Adrenal gland (tissue), 12 donors: ENCODE measurements around the gene HBP1. TPM values are rescaled to one million over a fixed set of nuclear protein-coding genes. Genes with fewer than 3 reads are reported as not detected.

ENCODE experiments used
- DNase-seq, 7 donors: peaks; one replicate each; pipeline ENCODE4 v3.0.0-alpha.2; 2019 to 2020
- H3K27ac ChIP-seq, 5 donors: fragments of 200-600 bp; sonication (generic) in 4 of 5; 1 replicate in 3 of 5; 2 replicates in 2 of 5; pipeline versions ENCODE4 v1.5.1 to v1.8.0; 2016 to 2020; ENCODE audit warnings: mild to moderate bottlenecking in 1 of 5
- H3K27me3 ChIP-seq: fragments of 200-600 bp; 2 replicates; pipeline ENCODE4 v1.8.0; 2021
- H3K36me3 ChIP-seq, 2 donors: fragments of 200-600 bp; replicated peaks in 1 of 2; 1 replicate in 1 of 2; 2 replicates in 1 of 2; pipeline versions ENCODE4 v1.5.1 to v1.8.0; 2018 to 2022
- H3K4me1 ChIP-seq, 2 donors: fragments of 200-600 bp; replicated peaks in 1 of 2; 1 replicate in 1 of 2; 2 replicates in 1 of 2; pipeline versions ENCODE4 v1.5.1 to v1.8.0; 2018 to 2021
- H3K4me3 ChIP-seq, 4 donors: fragments of 200-600 bp; sonication (generic) in 3 of 4; one replicate each; pipeline ENCODE4 v1.5.1; 2016 to 2018
- H3K9me3 ChIP-seq, 3 donors: fragments of 200-600 bp; sonication (generic) in 1 of 3; replicated peaks in 1 of 3; 1 replicate in 2 of 3; 2 replicates in 1 of 3; pipeline versions ENCODE4 v1.5.1 to v1.8.0; 2016 to 2021
- CTCF ChIP-seq, 6 experiments: fragments of 450-650 bp in 4 of 6; fragments of 200-600 bp in 2 of 6; sonication (generic) in 1 of 6; IDR thresholded peaks; 1 replicate in 5 of 6; 2 replicates in 1 of 6; pipeline versions ENCODE4 v1.5.1 to v1.8.0; 2016 to 2021; ENCODE audit warnings: antibody characterized with exemption in 6 of 6, mild to moderate bottlenecking in 2 of 6, moderate library complexity in 1 of 6
- POLR2A ChIP-seq, 2 donors: fragments of 450-650 bp; IDR thresholded peaks; one replicate each; pipeline ENCODE4 v1.6.1; 2017; ENCODE audit warnings: antibody characterized with exemption in 2 of 2, mild to moderate bottlenecking in 2 of 2, moderate library complexity in 1 of 2
- WGBS, 4 donors: extraction: QIAGEN DNeasy Blood & Tissue Kit in 2 of 4; methylation state at CpG; one replicate each; pipeline versions ENCODE4 v1.1.5 to v1.1.7; 2013 to 2017; 5-methylcytosine and 5-hydroxymethylcytosine counted together
- intact Hi-C, 2 donors: fragments of 100-400 bp; cut with DNase I; formaldehyde crosslinking; loops; one replicate each; pipeline versions ENCODE4 v1.14.1 to v1.15.0; 2022 to 2023
- polyA plus RNA-seq, 3 donors: library from polyadenylated mRNA; stranded (reverse); fragments of 200-250 nt in 2 of 3; fragments of 350-450 nt in 1 of 3; fragmentation: Illumina TruSeq in 1 of 3; extraction: RNeasy Lipid Tissue Mini Kit (QIAGEN cat#74804) in 1 of 3; gene quantifications; one replicate each; pipeline ENCODE4 v1.2.3, GENCODE V29; 2013 to 2014
- total RNA-seq, 9 donors: library from RNA; depleted of rRNA in 4 of 9; stranded (reverse); fragments of >200 nt in 4 of 9; fragments of 120-200 nt in 1 of 9; fragmentation: NEBNext Ultra II Directional in 1 of 9; extraction: Animal tissue kit (Norgen Biotek cat#: 25700) in 1 of 9; gene quantifications; one replicate each; pipeline versions ENCODE4 v1.1.0 to v1.2.4, GENCODE V29; 2013 to 2023
- donor health status: healthy with polysubstance abuse.
- donor health status: Bipolar disorder and iron deficiency.
- donor health status: DM: yes; HTN: yes; CAD: no.
- donor health status: DM: no; HTN: no; CAD: no.
- donor health status: DM: no; HTN: no; CAD: no.
- donor health status: DM: yes; HTN: yes; CAD: no.

The HBP1 gene
- total and polyA plus RNA-seq, 12 donors, result 36.2 to 158 (median 84.7) TPM

DNA sequence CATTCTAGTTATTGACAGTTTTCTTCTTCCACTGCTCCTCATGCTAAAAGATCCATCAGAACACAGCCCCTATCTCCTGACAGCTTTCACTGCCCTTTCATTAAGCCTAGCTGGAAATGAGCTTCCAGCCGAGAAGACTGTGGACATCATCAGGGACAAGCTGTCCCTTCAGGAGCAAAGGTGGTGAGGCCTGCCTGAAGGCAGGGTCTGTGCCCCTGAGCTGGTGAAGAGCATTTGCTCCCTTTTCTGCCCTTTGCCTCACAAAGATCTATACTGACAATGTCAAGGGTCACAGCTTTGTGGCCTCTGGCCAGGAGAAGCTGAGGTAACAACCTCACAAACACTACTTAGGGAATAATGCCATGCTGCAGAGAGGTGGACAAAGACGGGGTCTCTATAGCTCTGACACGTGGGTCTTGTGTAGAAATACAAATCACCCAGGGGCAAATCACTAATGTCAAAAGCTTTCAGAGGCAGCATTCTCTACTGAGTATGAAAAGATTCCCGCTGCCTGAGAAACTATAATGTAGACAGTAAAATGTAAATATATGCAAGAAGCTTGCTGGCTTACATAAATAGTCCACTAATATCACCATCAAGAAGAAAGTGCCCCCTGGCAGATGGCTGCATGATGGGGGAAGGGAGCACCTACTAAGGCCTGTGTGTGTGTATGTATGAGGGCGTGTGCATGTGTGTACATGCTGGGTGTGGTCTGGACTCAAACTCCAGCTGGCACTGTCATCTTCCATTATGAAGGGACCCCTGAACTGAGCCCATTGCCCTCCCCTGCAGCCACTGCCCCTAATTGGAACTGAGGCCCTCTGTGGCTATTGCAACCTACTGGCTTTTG lies 55.8 kb downstream of the HBP1 start:
- WGBS, 4 donors, result 89 to 93% (median 91%) methylated on average over 5 of the region's 5 CpGs
- no peak overlapping the region for H3K27ac ChIP-seq

GRCh38 chr7:107228291-107228690 lies 59.5 kb downstream of the HBP1 start:
- Histone ChIP-seq H3K27ac (no peak overlapping the region), H3K4me1 (no peaks in the 10 kb centered on the region), H3K4me3 (no peak overlapping the region), H3K36me3 (no peaks in the 10 kb centered on the region), H3K27me3 (no peaks in the 10 kb centered on the region), H3K9me3 (no peaks in the 10 kb centered on the region)
- intact Hi-C loops, result no loop called here
- WGBS, 4 donors, result 93 to 99% (median 96%) methylated on average over 2 of the region's 2 CpGs
- TF ChIP-seq POLR2A (IDR thresholded peaks at IDR 0.05) (no peak), CTCF (IDR thresholded peaks at IDR 0.05) (no peak)
- no peak for DNase-seq

More for the DNA sequence above, 55.8 kb downstream of the HBP1 start:
- intact Hi-C loops, result no loop called here
- H3K27me3 ChIP-seq, result no peaks in the 10 kb centered on the region
- no peak for DNase-seq
- TF ChIP-seq POLR2A (IDR thresholded peaks at IDR 0.05) (no peak), CTCF (IDR thresholded peaks at IDR 0.05) (no peak)
- no peak overlapping the region for H3K4me3 ChIP-seq
- no peaks in the 10 kb centered on the region for H3K9me3 ChIP-seq
- no peaks in the 10 kb centered on the region for H3K4me1 ChIP-seq
- H3K36me3 ChIP-seq, result no peaks in the 10 kb centered on the region

- Histone ChIP-seq H3K4me3 (no peak overlapping the region), H3K27ac (no peak overlapping the region), H3K36me3 (no peaks in the 10 kb centered on the region), H3K9me3 (no peaks in the 10 kb centered on the region), H3K27me3 (no peaks in the 10 kb centered on the region), H3K4me1 (no peaks in the 10 kb centered on the region)
- 96 to 99% (median 98%) methylated on average over 3 of the region's 3 CpGs for WGBS, 4 donors
- DNase-seq, result no peak
- TF ChIP-seq CTCF (IDR thresholded peaks at IDR 0.05) (no peak), POLR2A (IDR thresholded peaks at IDR 0.05) (no peak)
- intact Hi-C loops, result no loop called here
Observed at GRCh38 chr7:107230334-107230733, 61.5 kb downstream of the HBP1 start.

DNA sequence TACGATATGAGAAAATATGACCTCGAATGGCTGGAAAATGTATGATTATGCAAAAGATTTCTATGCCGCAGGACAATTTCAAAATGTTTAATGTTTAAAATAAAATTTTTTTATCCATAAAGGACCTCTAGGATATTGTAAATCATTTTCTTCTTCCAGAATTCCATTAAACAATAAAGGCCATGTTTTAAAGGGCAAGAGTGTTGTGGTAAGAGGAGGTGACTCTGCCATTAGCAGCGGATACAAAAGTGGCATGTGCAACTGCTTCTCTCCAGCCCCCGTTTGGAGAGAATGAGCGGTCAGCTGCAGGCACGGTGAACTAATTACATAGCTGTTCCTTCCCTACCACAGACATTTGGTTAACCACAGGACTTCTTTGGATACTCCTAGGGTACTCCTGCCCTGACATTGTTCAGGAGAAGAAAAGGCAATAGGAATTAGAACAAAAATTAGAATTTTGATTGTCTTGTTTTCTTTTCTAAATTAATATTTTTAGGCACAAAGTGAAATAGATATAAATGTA lies 63.8 kb downstream of the HBP1 start:
- TF ChIP-seq POLR2A (IDR thresholded peaks at IDR 0.05) (no peak), CTCF (IDR thresholded peaks at IDR 0.05) (no peak)
- Histone ChIP-seq H3K4me1 (no peaks in the 10 kb centered on the region), H3K36me3 (no peaks in the 10 kb centered on the region), H3K27ac (no peak overlapping the region), H3K27me3 (no peaks in the 10 kb centered on the region), H3K9me3 (no peaks in the 10 kb centered on the region), H3K4me3 (no peak overlapping the region)
- DNase-seq, result no peak
- intact Hi-C loops, result no loop called here
- WGBS, 4 donors, result 90 to 92% (median 92%) methylated on average over 7 of the region's 7 CpGs
